Dedifferentiated amniotic fluid mesenchymal stem cell (primary cell): ENCODE data around the gene ACE.
"Not testable (repeated sequence)": the region's sequence is repeated elsewhere in the genome, so short reads cannot be mapped to it uniquely, and the experiment has no call there.

Experiments used
- DNase-seq: peaks from one replicate; pipeline ENCODE4 v3.0.0-alpha.2; 2016; ENCODE audit errors: extremely low spot score

The ACE gene

DNA sequence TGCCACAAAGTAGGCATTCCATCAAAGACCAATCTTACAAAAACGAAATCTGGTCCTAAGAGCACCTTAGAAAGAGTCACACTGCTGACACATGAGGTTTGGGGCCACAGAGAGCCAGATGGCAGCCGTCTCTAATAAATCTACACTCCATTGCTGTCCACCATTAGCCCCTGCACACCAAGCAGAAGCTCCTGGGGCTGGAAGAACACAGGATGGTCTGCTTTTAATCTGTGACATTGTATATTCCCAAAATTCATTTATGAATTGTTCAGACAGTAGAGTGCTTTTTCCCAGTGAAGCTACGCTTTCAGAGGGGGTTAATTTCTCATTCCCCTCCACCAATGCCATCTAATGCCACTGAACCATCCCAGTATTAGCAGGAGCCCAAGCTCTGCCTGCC lies 32.4 kb upstream of the ACE start:
- no peak for DNase-seq

DNA sequence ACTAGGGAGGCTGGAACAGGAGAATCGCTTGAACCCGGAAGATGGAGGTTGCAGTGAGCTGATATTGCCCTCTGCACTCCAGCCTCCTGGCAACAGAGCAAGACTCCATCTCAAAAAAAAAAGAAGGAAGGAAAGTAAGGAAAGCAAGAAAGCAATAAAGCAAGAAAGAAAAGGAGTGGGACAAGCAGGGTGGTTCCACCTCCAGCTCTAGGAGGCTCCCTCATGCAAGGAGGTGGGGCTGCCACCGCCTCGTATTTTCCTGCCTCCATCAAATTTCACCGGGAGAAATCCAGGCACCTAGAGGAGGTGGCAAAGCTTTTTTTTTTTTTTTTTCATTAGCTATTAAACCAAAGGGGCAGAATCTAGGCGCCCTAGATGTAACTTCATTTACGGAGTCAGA lies 31.8 kb upstream of the ACE start:
- DNase-seq: no peak

DNA sequence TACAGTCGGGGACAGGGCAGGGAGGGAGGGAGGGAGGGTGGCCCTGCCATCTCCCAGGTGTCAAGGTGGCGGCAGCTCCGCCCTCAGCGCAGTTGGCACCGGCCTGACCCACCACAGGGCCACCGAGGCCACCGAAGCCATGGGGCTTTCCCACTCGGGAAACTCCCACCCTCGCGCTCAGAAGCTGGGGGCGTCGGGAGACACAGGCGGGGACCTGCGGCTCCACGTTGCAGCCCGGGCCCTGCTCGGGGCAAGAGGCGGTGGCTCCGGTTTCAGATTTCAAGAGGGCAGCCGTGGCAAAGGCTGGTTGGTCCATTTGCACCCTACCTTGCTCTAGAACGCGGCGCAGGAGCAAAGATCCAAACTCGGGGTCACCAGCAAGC lies 31.3 kb upstream of the ACE start:
- no peak for DNase-seq

DNA sequence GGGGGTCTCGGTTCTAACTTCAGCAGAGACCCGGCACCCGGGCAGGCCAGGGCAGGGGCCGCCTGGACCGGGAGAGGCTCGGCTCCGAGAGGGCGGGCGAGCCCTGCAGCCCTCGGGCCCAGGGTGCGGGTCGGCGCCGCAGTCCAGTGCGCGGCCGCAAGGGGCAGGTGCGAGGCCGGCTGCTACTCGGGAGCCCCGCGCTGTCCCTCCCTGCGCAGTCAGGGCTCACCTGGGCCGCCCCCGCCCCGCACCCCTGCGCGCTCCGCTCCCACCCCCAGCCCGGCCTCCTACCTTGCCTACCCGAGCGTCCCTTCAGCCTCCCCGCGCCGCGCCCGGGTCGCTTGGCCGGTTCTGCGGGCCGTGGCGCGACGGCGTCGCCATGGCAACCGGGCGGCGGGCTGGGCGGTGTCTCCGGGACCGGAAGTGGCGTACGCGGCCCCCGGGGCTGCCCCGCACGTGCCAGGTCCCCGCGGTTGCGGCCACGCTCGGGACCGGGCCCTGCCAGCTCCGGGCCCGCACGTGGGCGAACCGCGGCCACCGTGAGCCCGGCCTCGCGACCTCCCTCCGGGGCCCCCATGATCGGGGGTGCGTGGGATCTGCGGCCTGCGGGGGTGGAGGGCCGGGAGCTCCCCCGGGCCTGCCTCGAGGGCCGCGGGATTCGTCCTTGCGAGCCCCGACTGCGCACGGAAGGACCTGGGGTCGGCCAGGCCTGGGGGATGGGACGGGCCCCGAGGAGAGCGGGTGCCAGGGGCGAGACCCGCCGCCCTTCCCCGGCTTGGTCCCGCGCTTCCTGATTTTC lies 30.7 kb upstream of the ACE start, which contains the start of gene CYB561:
CYB561 (minus strand) TSS at position 353 of the 799 bp plus-strand sequence. CDS start 8,759 bp downstream, outside the sequence.
- no peak for DNase-seq

DNA sequence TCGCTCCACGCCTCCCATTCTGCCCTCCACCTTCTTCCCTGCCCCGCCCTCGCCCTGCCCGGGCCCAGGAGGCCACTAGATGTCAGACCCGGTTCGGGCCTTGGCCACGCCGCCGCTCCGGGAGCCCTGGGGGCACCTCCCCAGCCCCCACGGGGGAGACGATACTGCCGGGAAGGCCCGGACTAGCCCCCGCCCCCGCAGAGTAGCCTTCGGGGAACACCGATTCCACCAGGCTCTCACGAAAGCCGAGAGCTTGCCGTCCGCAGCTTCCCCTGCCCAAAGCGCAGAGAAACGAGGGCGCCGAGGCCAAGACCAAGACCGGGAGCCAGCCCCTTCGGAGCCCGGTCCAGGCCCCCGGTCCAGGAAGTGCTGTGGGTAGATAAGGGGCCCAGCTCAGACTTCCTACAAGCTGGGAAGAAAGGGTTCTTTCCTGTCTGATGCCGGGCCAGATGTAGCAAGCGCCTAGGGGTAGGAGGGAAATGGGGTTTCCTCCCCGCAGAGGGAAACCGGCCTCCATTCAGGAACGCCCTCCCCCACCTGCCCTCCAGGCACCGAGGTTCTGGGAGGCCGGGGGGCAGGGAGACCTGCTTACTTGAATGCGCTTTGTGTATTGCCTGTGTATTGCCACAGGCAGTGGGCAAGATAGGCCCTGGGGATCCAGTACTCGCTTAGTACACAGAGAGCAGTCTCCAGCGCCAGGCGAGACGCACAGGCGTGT lies 29.9 kb upstream of the ACE start:
- no peak for DNase-seq

DNA sequence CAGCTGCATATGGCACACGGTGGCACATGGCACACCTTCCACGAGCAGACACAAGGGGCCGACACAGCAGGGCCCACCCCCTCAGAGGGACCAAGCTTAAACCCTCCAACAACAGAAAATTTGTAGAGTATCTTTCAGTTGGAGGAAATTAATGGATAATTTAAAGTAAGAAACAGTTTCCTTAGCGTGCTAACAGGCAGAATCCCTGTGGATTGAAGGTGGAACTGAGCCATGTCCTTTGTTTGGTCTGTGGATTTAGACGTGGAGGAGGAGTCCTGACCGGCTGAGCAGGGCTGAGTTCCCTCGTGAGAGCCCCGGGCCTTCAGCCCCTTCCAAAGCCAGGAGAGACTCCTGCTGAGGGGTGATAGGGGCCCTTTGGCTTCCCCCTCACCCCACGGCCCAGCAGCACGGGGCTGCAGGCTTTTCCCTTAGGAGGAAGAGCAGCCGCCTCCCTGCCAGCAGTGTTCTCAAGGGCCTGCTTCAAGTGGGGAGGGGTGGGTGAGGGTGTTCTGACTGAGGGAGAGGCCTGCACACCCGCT lies 29.3 kb upstream of the ACE start:
- DNase-seq: no peak

DNA sequence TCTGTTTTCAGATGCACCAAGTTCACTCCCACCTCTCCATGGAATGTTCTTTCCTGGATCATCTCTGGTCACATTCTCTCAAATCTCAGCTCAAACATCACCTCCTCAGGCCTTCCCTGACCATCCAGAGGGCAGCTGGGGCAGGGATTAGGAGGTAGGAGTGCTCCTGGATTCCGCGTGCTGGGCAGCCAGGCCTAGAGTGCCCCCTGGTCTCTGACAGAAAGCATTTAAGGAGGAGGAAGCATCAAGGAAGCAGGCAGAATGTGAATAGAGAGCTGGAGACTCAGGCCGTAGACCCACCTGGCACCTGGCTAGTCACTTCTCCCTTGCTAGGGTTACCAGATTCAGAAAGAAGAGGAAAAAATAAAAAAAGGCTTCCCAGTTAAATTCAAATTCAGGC lies 28.2 kb upstream of the ACE start:
- DNase-seq: no peak

DNA sequence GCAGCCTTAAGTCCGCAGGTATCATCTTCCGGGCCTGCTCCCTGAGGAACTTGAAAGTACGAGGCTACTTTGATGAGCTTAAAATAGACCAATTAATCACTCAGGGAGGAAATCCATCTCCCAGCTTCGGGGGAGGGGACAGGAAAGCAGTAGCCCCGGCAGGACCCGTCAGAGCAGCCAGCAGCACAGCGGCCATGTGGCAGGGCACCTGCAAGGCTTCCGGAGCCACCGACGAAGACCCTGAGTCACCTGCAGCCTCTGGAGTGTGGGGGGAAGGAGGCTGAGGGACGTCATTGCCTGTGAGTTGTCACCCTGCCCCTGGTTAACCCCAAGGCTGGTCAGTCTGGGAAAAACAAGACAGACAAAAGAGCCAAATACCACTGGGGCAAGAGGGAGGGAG lies 26.3 kb upstream of the ACE start:
- no peak for DNase-seq

DNA sequence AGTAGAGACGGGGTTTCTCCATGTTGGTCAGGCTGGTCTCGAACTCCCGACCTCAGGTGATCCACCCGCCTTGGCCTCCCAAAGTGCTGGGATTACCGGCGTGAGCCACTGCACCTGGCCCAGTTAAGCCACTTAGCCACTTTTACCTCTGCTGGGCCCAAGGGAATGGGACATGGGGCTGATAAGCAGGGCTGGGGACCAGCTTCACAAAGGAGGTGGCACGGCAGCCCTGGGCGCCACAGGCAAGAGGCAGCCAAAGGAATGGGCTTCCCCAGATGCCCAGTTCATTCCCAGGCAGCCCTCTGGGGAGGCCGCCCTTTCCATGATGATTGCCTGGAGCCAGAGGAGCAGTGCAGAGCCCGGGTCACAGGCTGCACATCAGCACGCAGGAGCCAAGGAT lies 25.7 kb upstream of the ACE start:
- DNase-seq: no peak

DNA sequence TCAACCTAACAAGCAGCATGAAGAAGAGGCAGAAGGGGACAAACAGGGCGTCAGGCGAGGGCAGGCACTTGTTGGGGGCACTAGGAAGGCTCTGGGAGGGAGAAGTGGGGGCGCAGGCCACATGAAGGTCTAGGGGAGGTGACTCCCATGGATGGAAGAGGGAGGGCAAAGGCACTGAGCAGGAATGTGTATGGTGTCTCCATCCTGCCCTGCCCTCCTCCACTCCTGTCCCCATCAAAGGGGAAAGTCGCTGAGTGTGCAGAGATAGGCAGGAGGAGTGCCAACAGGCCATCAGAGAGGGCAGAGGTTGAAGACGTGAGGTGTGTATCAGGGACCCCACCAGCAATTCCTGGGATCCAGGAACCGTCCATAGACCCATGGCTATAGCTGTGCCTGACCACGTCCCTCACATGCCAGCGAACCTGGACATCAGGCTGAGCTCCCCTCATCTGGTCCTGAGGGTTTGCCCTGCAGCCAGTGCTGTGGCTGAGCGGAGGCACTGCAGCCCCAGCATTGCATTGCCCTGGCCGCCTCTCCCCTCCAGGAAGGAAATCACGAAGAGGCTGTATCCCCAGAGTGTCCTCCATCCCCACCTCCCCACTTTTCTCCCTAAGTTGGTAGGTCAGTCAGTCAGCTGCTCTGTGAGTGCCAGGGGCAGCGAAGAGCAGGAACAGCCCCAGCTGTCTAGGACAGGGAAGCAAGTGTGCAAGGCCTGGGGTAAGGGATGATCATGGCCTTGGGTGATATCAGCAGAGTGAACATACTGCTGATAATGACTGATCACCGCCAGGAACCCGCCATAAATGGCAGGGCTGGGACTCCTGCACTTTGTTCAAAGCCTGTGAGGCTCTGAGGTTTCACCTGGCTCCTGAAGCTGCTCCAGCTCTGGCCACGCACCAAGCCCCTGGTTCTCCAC lies 24.6 kb upstream of the ACE start:
- DNase-seq: no peak

DNA sequence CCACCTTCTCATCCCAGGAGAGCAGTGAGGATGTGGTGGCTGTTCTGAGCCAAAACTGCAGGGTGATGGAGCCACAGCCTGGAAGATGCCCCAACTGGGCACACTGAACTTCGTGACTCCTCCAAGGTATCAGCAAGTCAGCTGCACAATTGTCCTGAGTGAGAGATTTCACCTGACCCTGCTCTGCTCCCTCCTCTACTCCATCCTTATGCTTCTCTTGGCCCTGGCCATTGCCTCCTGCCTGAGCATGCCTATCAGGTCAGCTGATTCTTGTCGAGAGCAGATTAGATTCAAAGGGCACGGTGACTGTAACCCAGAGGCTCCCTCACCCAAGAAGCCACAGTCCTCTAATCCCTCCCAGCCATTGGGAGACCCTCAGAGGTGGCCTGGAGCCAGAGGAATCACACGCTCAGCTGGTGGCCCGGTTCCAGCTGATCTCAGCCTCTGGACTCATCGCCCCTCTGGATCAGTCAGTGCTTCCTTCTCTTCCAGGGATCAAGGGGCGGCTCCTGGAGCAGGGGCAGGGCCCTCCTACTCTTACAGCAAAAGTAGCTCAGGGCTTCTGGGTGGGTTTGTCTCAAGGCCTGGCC lies 23.8 kb upstream of the ACE start:
- no peak for DNase-seq

DNA sequence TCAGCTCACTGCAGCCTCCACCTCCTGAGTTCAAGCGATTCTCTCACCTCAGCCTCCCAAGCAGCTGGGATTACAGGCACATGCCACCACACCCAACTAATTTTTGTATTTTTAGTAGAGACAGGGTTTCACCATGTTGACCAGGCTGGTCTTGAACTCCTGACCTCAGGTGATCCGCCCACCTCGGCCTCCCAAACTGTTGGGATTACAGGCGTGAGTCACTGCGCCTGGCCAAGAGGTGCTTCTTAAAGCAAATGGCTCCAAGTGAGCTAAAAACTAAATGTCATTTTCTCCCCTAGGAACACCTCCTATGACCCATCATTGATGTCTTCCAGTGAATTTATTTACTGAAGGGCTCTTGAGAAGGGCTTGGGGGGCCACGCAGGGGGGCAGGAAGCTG lies 22.5 kb upstream of the ACE start:
- DNase-seq: not testable (repeated sequence)

DNA sequence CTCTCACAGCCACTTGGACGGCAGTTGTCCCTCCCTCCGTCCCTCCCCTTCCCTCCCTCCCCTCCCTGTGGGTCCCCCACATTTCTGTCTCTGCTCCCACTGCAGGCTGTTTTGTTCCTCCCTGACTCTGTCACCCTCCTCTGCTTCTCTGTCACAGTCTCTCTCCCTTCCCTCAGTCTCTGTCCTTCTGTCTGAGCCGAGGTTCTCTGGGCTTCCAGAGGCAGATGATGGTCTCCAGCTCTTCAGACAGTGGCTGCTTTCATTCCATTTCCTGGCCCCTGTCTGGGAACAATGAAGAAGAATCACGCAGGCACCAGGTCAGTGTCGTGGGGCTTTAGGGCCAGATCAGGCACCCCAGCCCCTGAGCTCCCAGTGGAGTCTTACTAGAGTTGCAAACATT lies 21.9 kb upstream of the ACE start:
- DNase-seq: no peak

DNA sequence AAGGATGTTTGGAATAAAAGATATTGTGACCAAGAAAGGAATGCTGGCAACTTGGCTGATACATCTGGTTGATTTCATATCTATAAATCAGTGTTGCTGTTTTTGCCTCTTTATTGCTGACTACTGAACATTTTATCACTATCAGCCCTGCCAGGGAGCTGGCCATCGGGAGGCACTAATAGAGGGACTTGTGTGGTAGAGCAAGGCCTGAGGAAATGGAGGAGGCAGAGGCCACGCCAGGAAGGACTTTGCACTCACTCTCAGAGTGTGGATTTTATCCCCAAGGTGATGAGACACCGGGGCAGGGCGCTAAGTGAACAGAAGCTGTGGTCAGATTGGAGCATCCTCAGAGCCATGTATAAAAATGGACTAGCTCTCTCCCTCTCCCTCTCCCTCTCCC lies 21.4 kb upstream of the ACE start:
- DNase-seq: no peak

DNA sequence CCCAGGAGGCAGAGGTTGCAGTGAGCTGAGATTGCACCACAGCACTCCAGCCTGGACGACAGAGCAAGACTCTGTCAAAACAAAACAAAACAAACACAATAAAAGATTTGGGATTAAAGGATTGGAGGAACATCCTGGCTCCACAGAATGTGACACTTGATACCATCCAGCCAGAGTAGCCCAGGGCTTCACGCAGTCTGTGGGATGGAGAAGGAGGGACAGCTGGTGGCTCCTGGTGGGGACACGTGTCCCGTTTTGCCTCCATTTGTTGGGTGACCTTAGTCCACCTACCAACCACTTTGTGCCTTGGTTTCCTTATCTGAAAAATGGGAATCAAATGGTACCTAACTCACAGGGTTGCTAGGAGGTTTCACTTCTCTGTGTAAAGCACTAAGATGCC lies 18.4 kb upstream of the ACE start:
- DNase-seq: no peak

DNA sequence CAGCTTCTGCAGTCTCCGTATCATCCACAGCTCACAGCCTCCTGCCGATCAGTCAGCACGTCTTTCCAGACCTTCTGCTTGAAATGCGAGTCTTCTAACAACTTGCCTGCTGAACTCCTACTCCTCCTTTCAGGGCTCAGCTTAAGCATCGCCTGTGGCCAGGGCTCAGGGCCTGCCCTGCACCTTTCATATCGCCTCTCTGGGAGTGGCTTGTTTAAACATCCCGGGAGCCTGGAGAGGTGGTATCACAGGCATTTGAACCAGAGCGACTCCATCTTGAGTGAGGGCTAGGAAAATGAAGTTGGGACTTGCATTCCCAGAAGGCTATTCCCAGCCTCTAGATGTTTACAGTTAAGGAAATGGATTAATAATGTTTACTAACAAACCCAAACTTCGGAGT lies 16.8 kb upstream of the ACE start:
- DNase-seq: no peak

DNA sequence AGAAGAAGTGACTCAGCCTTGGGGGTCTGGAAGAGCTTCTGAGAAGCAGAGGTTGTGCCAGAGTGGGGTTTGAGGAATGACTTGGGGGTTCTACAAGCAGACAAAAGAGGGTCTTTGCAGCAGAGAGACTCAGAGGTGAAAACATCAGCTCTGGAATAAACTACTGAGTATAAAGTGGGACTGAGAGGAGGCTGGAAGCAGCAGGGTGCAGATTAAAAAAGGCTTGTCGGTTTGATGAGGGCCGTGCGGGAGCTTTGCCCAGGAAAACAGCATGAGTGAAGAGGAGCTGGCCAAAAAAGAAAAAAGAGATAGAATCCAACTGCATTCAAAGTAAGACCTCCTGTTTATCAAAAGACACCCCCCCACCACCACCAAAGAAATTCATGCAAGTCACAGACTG lies 13.1 kb upstream of the ACE start:
- no peak for DNase-seq

DNA sequence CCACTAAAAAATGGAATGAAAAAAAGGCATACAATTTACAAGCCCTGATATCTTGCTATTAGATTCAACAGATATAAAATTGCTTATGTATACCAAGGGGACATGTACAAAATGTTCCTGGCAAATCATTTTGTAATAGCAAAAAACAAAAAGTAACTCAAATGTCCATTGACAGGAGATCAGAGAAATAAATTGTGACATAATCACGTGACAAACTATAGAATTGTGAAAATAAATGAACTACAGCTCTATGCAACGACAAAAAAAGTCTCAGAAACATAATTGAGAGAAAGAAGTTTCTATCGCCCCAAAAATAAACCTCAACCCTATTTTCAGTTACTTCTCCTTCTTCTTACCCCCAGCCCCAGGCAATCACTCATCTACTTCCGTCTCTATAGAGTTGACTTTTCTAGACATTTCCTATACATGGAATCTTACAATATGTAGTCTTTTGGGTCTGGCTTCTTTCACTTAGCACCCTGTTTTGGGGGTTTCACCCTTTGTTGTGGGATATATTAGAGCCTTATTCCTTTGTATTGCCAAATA lies 12.1 kb upstream of the ACE start:
- no peak for DNase-seq

DNA sequence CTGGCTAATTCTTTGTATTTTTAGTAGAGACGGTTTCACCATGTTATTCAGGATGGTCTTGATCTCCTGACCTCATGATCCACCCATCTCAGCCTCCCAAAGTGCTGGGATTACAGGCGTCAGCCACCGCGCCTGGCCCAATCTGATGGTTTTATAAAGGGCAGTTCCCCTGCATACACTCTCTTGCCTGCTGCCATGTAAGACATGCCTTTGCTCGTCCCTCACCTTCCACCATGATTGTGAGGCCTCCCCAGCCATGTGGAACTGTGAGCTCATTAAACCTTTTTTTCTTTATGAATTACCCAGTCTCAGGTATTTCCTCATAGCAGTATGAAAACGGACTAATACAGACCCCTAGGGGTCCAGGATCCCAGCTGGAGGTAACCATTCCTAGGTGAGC lies 8.8 kb upstream of the ACE start:
- not testable (repeated sequence) for DNase-seq

DNA sequence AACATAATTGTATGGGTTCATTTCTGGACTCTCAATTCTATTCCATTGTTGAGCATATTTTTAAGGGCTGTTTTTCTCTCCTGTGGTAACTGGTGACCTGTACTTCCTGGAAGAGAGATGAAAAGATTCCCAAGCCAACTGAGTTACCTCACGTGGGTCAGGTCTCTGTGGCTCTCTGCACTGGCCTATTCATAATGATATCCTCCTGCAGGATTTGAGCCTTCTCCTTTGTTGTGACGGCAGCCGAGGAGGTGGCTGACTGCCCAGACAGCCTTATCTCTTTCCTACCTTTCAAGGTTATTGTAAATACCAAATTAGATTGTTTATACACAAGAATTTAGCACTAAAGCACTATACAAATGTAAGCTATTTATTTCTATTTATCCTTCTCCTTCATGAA lies 2.7 kb upstream of the ACE start:
- no peak for DNase-seq
